GM18909 (cell line): Measurements from ENCODE around the gene BRF1.

ENCODE experiments used
- ATAC-seq: cut with Tn5 transposase; IDR thresholded peaks from one replicate; pipeline ENCODE4 v1.9.1; 2021; ENCODE audit warnings: mild to moderate bottlenecking; ENCODE audit not compliant: unreplicated experiment, poor library complexity

The BRF1 gene

GRCh38 chr14:105200641-105201040 is 100.2 kb downstream of the BRF1 start:
- no peak for ATAC-seq

GRCh38 chr14:105200074-105200473 is 100.7 kb downstream of the BRF1 start:
- ATAC-seq: no peak

GRCh38 chr14:105199093-105199492 is 101.7 kb downstream of the BRF1 start:
- ATAC-seq: no peak

GRCh38 chr14:105198588-105198987 is 102.2 kb downstream of the BRF1 start:
- no peak for ATAC-seq

GRCh38 chr14:105197211-105197641 is 103.6 kb downstream of the BRF1 start:
- no peak for ATAC-seq

- ATAC-seq: no peak
Observed at GRCh38 chr14:105196265-105196960, 104.4 kb downstream of the BRF1 start.

GRCh38 chr14:105195522-105196264 is 105.1 kb downstream of the BRF1 start:
- ATAC-seq: no peak

- ATAC-seq: no peak
Observed at GRCh38 chr14:105195051-105195450, 105.8 kb downstream of the BRF1 start.

- no peak for ATAC-seq
Observed at GRCh38 chr14:105193916-105194782, 106.7 kb downstream of the BRF1 start.

GRCh38 chr14:105192866-105193731 is 107.7 kb downstream of the BRF1 start:
- ATAC-seq: no peak

GRCh38 chr14:105187935-105188524 is 112.8 kb downstream of the BRF1 start:
- ATAC-seq: no peak

GRCh38 chr14:105187116-105187515 is 113.7 kb downstream of the BRF1 start:
- ATAC-seq: no peak

GRCh38 chr14:105185973-105186372 is 114.8 kb downstream of the BRF1 start:
- no peak for ATAC-seq

GRCh38 chr14:105185001-105185400 is 115.8 kb downstream of the BRF1 start:
- ATAC-seq: no peak

GRCh38 chr14:105184461-105184860 is 116.3 kb downstream of the BRF1 start:
- no peak for ATAC-seq

GRCh38 chr14:105182296-105183020 is 118.3 kb downstream of the BRF1 start:
- ATAC-seq: no peak

GRCh38 chr14:105181549-105182295 is 119.1 kb downstream of the BRF1 start:
- ATAC-seq: no peak
